ENCODE results near the gene ATF4. TPM values are rescaled to one million over a fixed set of nuclear protein-coding genes. Genes with fewer than 3 reads are reported as not detected.
"Not testable (repeated sequence)": the region's sequence is repeated elsewhere in the genome, so short reads cannot be mapped to it uniquely, and the experiment has no call there.

Gene ATF4
- total RNA-seq, 2 experiments from 2014 or later: 806 to 814 TPM

- no peaks in the 10 kb centered on the region for H3K27me3 Mint-ChIP-seq
- DNase-seq: no peak
- no peak overlapping the region for H3K27ac Mint-ChIP-seq
- no peaks in the 10 kb centered on the region for H3K9me3 Mint-ChIP-seq
- H3K36me3 Mint-ChIP-seq: peaks cover 8% of the 10 kb centered on the region
- H3K4me3 Mint-ChIP-seq: no peak overlapping the region
- H3K4me1 Mint-ChIP-seq: peaks cover 14% of the 10 kb centered on the region
Measured at GRCh38 chr22:39498368-39498767, 22.0 kb upstream of the ATF4 start.

GRCh38 chr22:39498802-39499201, 21.6 kb upstream of the ATF4 start:
- peaks cover 13% of the 10 kb centered on the region for H3K36me3 Mint-ChIP-seq
- H3K27me3 Mint-ChIP-seq: no peaks in the 10 kb centered on the region
- H3K9me3 Mint-ChIP-seq: no peaks in the 10 kb centered on the region
- peaks cover 16% of the 10 kb centered on the region for H3K4me1 Mint-ChIP-seq
- H3K27ac Mint-ChIP-seq: no peak overlapping the region
- no peak overlapping the region for H3K4me3 Mint-ChIP-seq
- DNase-seq: no peak

GRCh38 chr22:39500101-39500500, 20.3 kb upstream of the ATF4 start:
- peaks cover 21% of the 10 kb centered on the region for H3K36me3 Mint-ChIP-seq
- no peaks in the 10 kb centered on the region for H3K9me3 Mint-ChIP-seq
- no peaks in the 10 kb centered on the region for H3K27me3 Mint-ChIP-seq
- no peak overlapping the region for H3K4me3 Mint-ChIP-seq
- H3K4me1 Mint-ChIP-seq: peaks cover 20% of the 10 kb centered on the region
- DNase-seq: no peak
- H3K27ac Mint-ChIP-seq: no peak overlapping the region

GRCh38 chr22:39501644-39502108, 18.7 kb upstream of the ATF4 start:
- Mint-ChIP-seq H3K27ac (peak overlapping the region; percentile 96), H3K4me1 (peaks cover 23% of the 10 kb centered on the region), H3K9me3 (no peaks in the 10 kb centered on the region), H3K27me3 (no peaks in the 10 kb centered on the region), H3K4me3 (peak overlapping the region; percentile 94), H3K36me3 (peaks cover 33% of the 10 kb centered on the region)
- no peak for DNase-seq

GRCh38 chr22:39502109-39502788, 18.1 kb upstream of the ATF4 start, which contains the start of gene MIEF1:
MIEF1 (plus strand) TSS chr22:39502290; CDS start chr22:39511295, 9,005 bp downstream.
- Mint-ChIP-seq H3K27ac (peak within 1 kb of the TSS; percentile 96), H3K4me3 (peak within 1 kb of the TSS; percentile 94), H3K27me3 (no peaks in the 10 kb centered on the region), H3K4me1 (peaks cover 23% of the 10 kb centered on the region), H3K36me3 (peaks cover 34% of the 10 kb centered on the region), H3K9me3 (no peaks in the 10 kb centered on the region)
- DNase-seq: peak; percentile 94

GRCh38 chr22:39502789-39503409, 17.5 kb upstream of the ATF4 start:
- peaks cover 23% of the 10 kb centered on the region for H3K4me1 Mint-ChIP-seq
- no peaks in the 10 kb centered on the region for H3K27me3 Mint-ChIP-seq
- no peaks in the 10 kb centered on the region for H3K9me3 Mint-ChIP-seq
- H3K4me3 Mint-ChIP-seq: peak overlapping the region; percentile 94
- peak overlapping the region; percentile 85 for H3K27ac Mint-ChIP-seq
- DNase-seq: no peak
- peaks cover 34% of the 10 kb centered on the region for H3K36me3 Mint-ChIP-seq

- H3K9me3 Mint-ChIP-seq: no peaks in the 10 kb centered on the region
- no peak for DNase-seq
- no peaks in the 10 kb centered on the region for H3K27me3 Mint-ChIP-seq
- peaks cover 37% of the 10 kb centered on the region for H3K36me3 Mint-ChIP-seq
- peaks cover 29% of the 10 kb centered on the region for H3K4me1 Mint-ChIP-seq
- H3K27ac Mint-ChIP-seq: peak overlapping the region; percentile 85
- H3K4me3 Mint-ChIP-seq: peak overlapping the region; percentile 94
Measured at GRCh38 chr22:39503630-39504029, 16.7 kb upstream of the ATF4 start.

- H3K27ac Mint-ChIP-seq: no peak overlapping the region
- H3K27me3 Mint-ChIP-seq: no peaks in the 10 kb centered on the region
- H3K36me3 Mint-ChIP-seq: peaks cover 39% of the 10 kb centered on the region
- DNase-seq: no peak
- peaks cover 30% of the 10 kb centered on the region for H3K4me1 Mint-ChIP-seq
- peak overlapping the region; percentile 94 for H3K4me3 Mint-ChIP-seq
- no peaks in the 10 kb centered on the region for H3K9me3 Mint-ChIP-seq
Measured at GRCh38 chr22:39504071-39504470, 16.3 kb upstream of the ATF4 start.

- not testable (repeated sequence) for DNase-seq, H3K27ac Mint-ChIP-seq, H3K4me3 Mint-ChIP-seq, H3K9me3 Mint-ChIP-seq, H3K27me3 Mint-ChIP-seq
- Mint-ChIP-seq H3K36me3 (peaks cover 47% of the 10 kb centered on the region), H3K4me1 (peaks cover 27% of the 10 kb centered on the region)
Measured at GRCh38 chr22:39507021-39507420, 13.3 kb upstream of the ATF4 start.

- no peaks in the 10 kb centered on the region for H3K9me3 Mint-ChIP-seq
- H3K27me3 Mint-ChIP-seq: no peaks in the 10 kb centered on the region
- no peak overlapping the region for H3K4me3 Mint-ChIP-seq
- peaks cover 28% of the 10 kb centered on the region for H3K4me1 Mint-ChIP-seq
- H3K27ac Mint-ChIP-seq: peak overlapping the region; percentile 3
- H3K36me3 Mint-ChIP-seq: peaks cover 43% of the 10 kb centered on the region
- no peak for DNase-seq
Measured at GRCh38 chr22:39508393-39508792, 12.0 kb upstream of the ATF4 start.

GRCh38 chr22:39510529-39511149, 9.7 kb upstream of the ATF4 start:
- no peaks in the 10 kb centered on the region for H3K9me3 Mint-ChIP-seq
- peaks cover 24% of the 10 kb centered on the region for H3K4me1 Mint-ChIP-seq
- peaks cover 41% of the 10 kb centered on the region for H3K36me3 Mint-ChIP-seq
- no peak overlapping the region for H3K4me3 Mint-ChIP-seq
- no peak overlapping the region for H3K27ac Mint-ChIP-seq
- no peaks in the 10 kb centered on the region for H3K27me3 Mint-ChIP-seq
- DNase-seq: no peak

GRCh38 chr22:39511226-39511625, 9.1 kb upstream of the ATF4 start:
- DNase-seq: no peak
- Mint-ChIP-seq H3K4me1 (peaks cover 27% of the 10 kb centered on the region), H3K9me3 (no peaks in the 10 kb centered on the region), H3K36me3 (peaks cover 41% of the 10 kb centered on the region), H3K27ac (no peak overlapping the region), H3K4me3 (no peak overlapping the region), H3K27me3 (no peaks in the 10 kb centered on the region)

GRCh38 chr22:39512026-39512425, 8.3 kb upstream of the ATF4 start:
- Mint-ChIP-seq H3K9me3 (no peaks in the 10 kb centered on the region), H3K36me3 (peaks cover 35% of the 10 kb centered on the region), H3K4me3 (no peak overlapping the region), H3K27me3 (no peaks in the 10 kb centered on the region), H3K4me1 (peaks cover 28% of the 10 kb centered on the region), H3K27ac (no peak overlapping the region)
- no peak for DNase-seq

- no peak for DNase-seq
- H3K36me3 Mint-ChIP-seq: peaks cover 31% of the 10 kb centered on the region
- H3K4me1 Mint-ChIP-seq: peaks cover 30% of the 10 kb centered on the region
- H3K27ac Mint-ChIP-seq: no peak overlapping the region
- no peaks in the 10 kb centered on the region for H3K27me3 Mint-ChIP-seq
- no peaks in the 10 kb centered on the region for H3K9me3 Mint-ChIP-seq
- no peak overlapping the region for H3K4me3 Mint-ChIP-seq
Measured at GRCh38 chr22:39513791-39514190, 6.6 kb upstream of the ATF4 start.

- Mint-ChIP-seq H3K9me3 (no peaks in the 10 kb centered on the region), H3K4me1 (peaks cover 34% of the 10 kb centered on the region), H3K36me3 (peaks cover 30% of the 10 kb centered on the region), H3K4me3 (no peak overlapping the region), H3K27me3 (no peaks in the 10 kb centered on the region), H3K27ac (no peak overlapping the region)
- DNase-seq: no peak
Measured at GRCh38 chr22:39514373-39514973, 5.9 kb upstream of the ATF4 start.

Data from activated naive CD8-positive, alpha-beta T cell treated with anti-CD3 and anti-CD28 coated beads for 36 hours (primary cell).